Keratinocyte (primary cell): Measurements from ENCODE around the gene CFAP43. TPM values are rescaled to one million over a fixed set of nuclear protein-coding genes. Genes with fewer than 3 reads are reported as not detected.

Source experiments
- DNase-seq: peaks from one replicate; pipeline ENCODE4 v3.0.0-alpha.2; 2011; ENCODE audit warnings: low read depth, missing footprints, low spot score
- FAIRE-seq: peaks from 2 replicates; lab custom pipeline; 2011; peaks lifted over from hg19 to GRCh38; lab: Jason Lieb, UNC
- H2AFZ ChIP-seq: 2 replicates; pipeline ENCODE4 v1.6.0; 2012; ENCODE audit warnings: low read length, control low read depth, inconsistent platforms; ENCODE audit not compliant: control insufficient read depth
- H3K27ac ChIP-seq: 2 replicates; pipeline ENCODE4 v1.5.1; 2011; ENCODE audit warnings: low read length; ENCODE audit not compliant: control insufficient read depth, insufficient read depth
- H3K27me3 ChIP-seq: 3 replicates; pipeline ENCODE4 v1.6.0; 2011; ENCODE audit warnings: low read length; ENCODE audit not compliant: control insufficient read depth, insufficient read depth; ENCODE audit errors: extremely low read depth
- H3K36me3 ChIP-seq, 2 experiments: 2 replicates in 1 of 2; 3 replicates in 1 of 2; pipeline ENCODE4 v1.5.1; 2011; ENCODE audit warnings: low read length in 2 of 2, mild to moderate bottlenecking in 1 of 2; ENCODE audit not compliant: control insufficient read depth in 2 of 2, insufficient read depth in 2 of 2; ENCODE audit errors: extremely low read depth in 1 of 2
- H3K4me1 ChIP-seq: 3 replicates; pipeline ENCODE4 v1.5.1; 2011; ENCODE audit warnings: low read length; ENCODE audit not compliant: control insufficient read depth, insufficient read depth; ENCODE audit errors: extremely low read depth
- H3K4me2 ChIP-seq: 3 replicates; pipeline ENCODE4 v1.6.0; 2011; ENCODE audit warnings: low read depth, low read length; ENCODE audit not compliant: control insufficient read depth, insufficient read depth; ENCODE audit errors: extremely low read depth
- H3K4me3 ChIP-seq, 3 experiments: fragments of 200-600 bp in 1 of 3; sonication (generic) in 1 of 3; 2 replicates in 2 of 3; 3 replicates in 1 of 3; pipeline ENCODE4 v1.5.1; 2011 to 2016; ENCODE audit warnings: low read length in 3 of 3, mild to moderate bottlenecking in 3 of 3, control low read depth in 2 of 3, inconsistent platforms in 1 of 3, low read depth in 1 of 3, mixed read lengths in 1 of 3, mixed run types in 1 of 3, moderate library complexity in 1 of 3; ENCODE audit not compliant: control insufficient read depth in 2 of 3, insufficient read depth in 2 of 3; ENCODE audit errors: extremely low read depth in 1 of 3
- H3K79me2 ChIP-seq: 2 replicates; pipeline ENCODE4 v1.6.0; 2012; ENCODE audit warnings: low read length; ENCODE audit not compliant: control insufficient read depth, insufficient read depth
- H3K9ac ChIP-seq: 3 replicates; pipeline ENCODE4 v1.6.0; 2011; ENCODE audit warnings: low read length; ENCODE audit not compliant: control insufficient read depth, insufficient read depth; ENCODE audit errors: extremely low read depth
- H3K9me1 ChIP-seq: 3 replicates; pipeline ENCODE4 v1.6.0; 2011; ENCODE audit warnings: low read length; ENCODE audit not compliant: control insufficient read depth, insufficient read depth; ENCODE audit errors: extremely low read depth
- H3K9me3 ChIP-seq: 2 replicates; pipeline ENCODE4 v1.5.1; 2012; ENCODE audit warnings: low read depth, low read length; ENCODE audit not compliant: control insufficient read depth
- H4K20me1 ChIP-seq: 3 replicates; pipeline ENCODE4 v1.6.0; 2011; ENCODE audit warnings: low read length; ENCODE audit not compliant: control insufficient read depth, insufficient read depth; ENCODE audit errors: extremely low read depth
- EZH2 ChIP-seq: IDR thresholded peaks from one replicate; pipeline ENCODE4 v1.6.1; 2012; ENCODE audit warnings: inconsistent platforms, mild to moderate bottlenecking, low read length, moderate library complexity
- dilution Hi-C: fragments of 300-500 bp; cut with MboI; formaldehyde crosslinking; loops from one replicate; pipeline ENCODE4 v1.7.0; 2020; ENCODE audit warnings: low sequenced_read_pairs; ENCODE audit not compliant: extremely low pct_ligation_motif_present
- polyA plus RNA-seq, 5 experiments: library from polyadenylated mRNA; depleted of rRNA in 3 of 5; stranded (reverse) in 3 of 5; stranded (forward) in 1 of 5; unstranded in 1 of 5; fragments of >200 nt; gene quantifications; 1 replicate in 1 of 5; 2 replicates in 3 of 5; 3 replicates in 1 of 5; pipeline versions ENCODE4 v1.2.1 to v1.2.3, GENCODE V29; 2011 to 2012; ENCODE audit warnings: missing spikeins in 2 of 5, low read depth in 1 of 5, low replicate concordance in 1 of 5
- TF ChIP-seq, protein P1 (sequence below), 3 experiments: IDR thresholded peaks in 1 of 3; conservative IDR thresholded peaks in 1 of 3; optimal IDR thresholded peaks in 1 of 3; 2 replicates in 2 of 3; 3 replicates in 1 of 3; pipeline versions ENCODE3 to v1.5.1; 2011; ENCODE audit warnings: low read length in 3 of 3, mild to moderate bottlenecking in 3 of 3, moderate library complexity in 2 of 3, control low read depth in 1 of 3, inconsistent platforms in 1 of 3; ENCODE audit not compliant: insufficient read depth in 2 of 3; ENCODE audit errors: extremely low read depth in 1 of 3

CFAP43 gene
- polyA plus RNA-seq, 1 donor (not counting 4 experiments of a cell fraction or from before 2014, with no cell fraction given): 0.25 TPM

DNA sequence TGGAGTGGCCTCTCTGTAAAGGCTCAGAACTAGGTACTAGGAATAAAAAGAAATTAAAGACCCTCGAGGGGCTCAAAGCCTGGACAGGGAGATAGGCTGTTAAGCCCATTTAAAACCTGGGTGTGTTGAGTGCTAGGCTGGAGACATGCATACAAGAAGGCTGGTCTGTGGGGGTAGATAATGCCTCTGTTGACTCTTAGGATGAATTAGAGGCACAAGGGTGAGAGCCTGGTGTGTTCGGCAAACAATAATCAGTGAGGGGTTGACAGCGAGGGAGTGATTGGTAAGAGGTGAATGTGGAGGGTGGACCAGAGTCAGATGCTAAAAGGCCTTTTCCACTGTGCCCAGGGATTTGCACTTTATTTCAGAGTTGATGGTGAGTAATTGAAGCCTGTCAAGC is 49.5 kb upstream of the CFAP43 start:
- DNase-seq (no peak), FAIRE-seq (no peak)
- Histone ChIP-seq H3K4me2 (no peak overlapping the region), H2AFZ (no peak overlapping the region), H3K9me1 (no peaks in the 10 kb centered on the region), H3K4me1 (no peaks in the 10 kb centered on the region), H3K9me3 (no peaks in the 10 kb centered on the region), H3K4me3 (no peak overlapping the region), H4K20me1 (no peaks in the 10 kb centered on the region), H3K27me3 (no peaks in the 10 kb centered on the region), H3K9ac (no peak overlapping the region), H3K27ac (no peak overlapping the region), H3K36me3 (peaks cover 5 to 9% of the 10 kb centered on the region in 2 experiments), H3K79me2 (no peaks in the 10 kb centered on the region)
- dilution Hi-C loops: no loop called here
- no peak for TF ChIP-seq EZH2
- TF ChIP-seq, protein P1, sequence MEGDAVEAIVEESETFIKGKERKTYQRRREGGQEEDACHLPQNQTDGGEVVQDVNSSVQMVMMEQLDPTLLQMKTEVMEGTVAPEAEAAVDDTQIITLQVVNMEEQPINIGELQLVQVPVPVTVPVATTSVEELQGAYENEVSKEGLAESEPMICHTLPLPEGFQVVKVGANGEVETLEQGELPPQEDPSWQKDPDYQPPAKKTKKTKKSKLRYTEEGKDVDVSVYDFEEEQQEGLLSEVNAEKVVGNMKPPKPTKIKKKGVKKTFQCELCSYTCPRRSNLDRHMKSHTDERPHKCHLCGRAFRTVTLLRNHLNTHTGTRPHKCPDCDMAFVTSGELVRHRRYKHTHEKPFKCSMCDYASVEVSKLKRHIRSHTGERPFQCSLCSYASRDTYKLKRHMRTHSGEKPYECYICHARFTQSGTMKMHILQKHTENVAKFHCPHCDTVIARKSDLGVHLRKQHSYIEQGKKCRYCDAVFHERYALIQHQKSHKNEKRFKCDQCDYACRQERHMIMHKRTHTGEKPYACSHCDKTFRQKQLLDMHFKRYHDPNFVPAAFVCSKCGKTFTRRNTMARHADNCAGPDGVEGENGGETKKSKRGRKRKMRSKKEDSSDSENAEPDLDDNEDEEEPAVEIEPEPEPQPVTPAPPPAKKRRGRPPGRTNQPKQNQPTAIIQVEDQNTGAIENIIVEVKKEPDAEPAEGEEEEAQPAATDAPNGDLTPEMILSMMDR (optimal IDR thresholded peaks at IDR 0.05 in 1 of 3, IDR thresholded peaks at IDR 0.05 in 1 of 3, conservative IDR thresholded peaks at IDR 0.05 in 1 of 3; ENCODE audit: extremely low read depth in 1 of 3, insufficient read depth in 2 of 3, low read length in 3 of 3): no peak

DNA sequence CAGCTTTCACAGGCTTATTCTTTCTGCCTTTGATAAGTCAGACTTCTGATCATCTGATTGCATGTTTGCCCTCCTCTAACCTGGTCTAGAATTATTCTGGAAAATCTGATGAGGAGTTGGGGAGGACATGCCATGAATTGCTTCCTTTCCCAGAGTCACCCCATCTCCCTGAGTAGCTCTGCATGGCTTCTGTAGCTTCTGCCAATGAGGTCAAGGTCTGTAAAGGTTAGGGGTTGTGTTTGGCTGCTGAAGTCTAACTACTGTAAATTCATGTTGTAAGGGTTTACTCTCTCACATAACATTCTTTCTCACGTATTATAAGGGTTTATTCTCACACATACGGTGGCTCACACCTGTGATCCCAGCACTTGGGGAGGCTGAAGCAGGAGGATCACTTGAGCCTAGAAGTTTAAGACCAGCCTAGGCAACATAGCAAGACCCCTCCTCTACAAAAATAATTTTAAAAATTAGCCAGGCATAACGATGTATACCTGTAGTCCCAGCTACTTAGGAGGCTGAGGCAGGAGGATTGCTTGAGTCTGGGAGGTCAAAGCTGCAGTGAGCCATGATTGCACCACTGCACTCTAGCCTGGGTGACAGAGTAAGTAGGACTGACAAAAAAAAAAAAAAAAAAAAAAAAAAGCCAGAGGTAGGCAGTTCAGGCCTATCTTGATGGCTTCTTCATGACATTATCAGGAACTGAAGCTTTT is 47.5 kb upstream of the CFAP43 start:
- H3K79me2 ChIP-seq: peaks cover 11% of the 10 kb centered on the region
- H3K4me2 ChIP-seq: no peak overlapping the region
- TF ChIP-seq, protein P1 (optimal IDR thresholded peaks at IDR 0.05 in 1 of 3, IDR thresholded peaks at IDR 0.05 in 1 of 3, conservative IDR thresholded peaks at IDR 0.05 in 1 of 3; ENCODE audit: extremely low read depth in 1 of 3, insufficient read depth in 2 of 3, low read length in 3 of 3): no peak
- TF ChIP-seq EZH2: no peak
- H3K4me3 ChIP-seq: no peak overlapping the region
- H3K9ac ChIP-seq: no peak overlapping the region
- H3K9me1 ChIP-seq: no peaks in the 10 kb centered on the region
- H3K27ac ChIP-seq: no peak overlapping the region
- H4K20me1 ChIP-seq: no peaks in the 10 kb centered on the region
- peaks cover 10% of the 10 kb centered on the region for H3K4me1 ChIP-seq
- no peaks in the 10 kb centered on the region for H3K9me3 ChIP-seq
- H2AFZ ChIP-seq: no peak overlapping the region
- DNase-seq: no peak
- dilution Hi-C loops: no loop called here
- H3K36me3 ChIP-seq: peaks cover 3 to 9% of the 10 kb centered on the region in 2 experiments
- FAIRE-seq: no peak
- no peaks in the 10 kb centered on the region for H3K27me3 ChIP-seq
